Measurements from ENCODE around the gene ARFGAP1.

- TF ChIP-seq FOXM1 (IDR thresholded peaks at IDR 0.05; ENCODE audit: borderline replicate concordance) (no peak), TARDBP (IDR thresholded peaks at IDR 0.05) (no peak)
Observed at GRCh38 chr20:63328026-63328700, 55.5 kb downstream of the ARFGAP1 start.
